Measurements from ENCODE around the gene CSTPP1. TPM values are rescaled to one million over a fixed set of nuclear protein-coding genes. Genes with fewer than 3 reads are reported as not detected.

Gene CSTPP1
- total RNA-seq, 1 donor from 2014 or later = 58.5 TPM

DNA sequence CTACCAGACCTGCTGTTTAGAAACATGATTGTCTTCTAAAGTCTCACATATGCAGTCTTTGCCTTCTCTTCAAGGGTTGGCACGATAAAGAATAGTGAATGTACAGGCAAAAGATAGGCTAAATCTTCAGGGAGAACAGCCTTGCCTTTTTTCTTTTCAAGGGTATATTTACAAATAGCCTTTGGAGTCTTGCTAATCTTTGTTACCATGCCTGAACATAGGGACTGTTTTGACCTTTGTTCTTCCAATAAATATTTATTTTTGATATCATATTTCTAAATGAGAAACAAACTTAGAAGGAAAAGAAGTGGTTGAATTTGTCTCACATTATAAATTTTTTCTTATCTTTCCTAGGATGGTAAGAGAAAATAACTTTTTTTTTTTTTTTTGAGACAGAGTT is 12.7 kb downstream of the CSTPP1 start:
- no peak overlapping the region for H3K27ac Mint-ChIP-seq (ENCODE audit: unreplicated experiment)
- H3K4me1 Mint-ChIP-seq = peaks cover 31% of the 10 kb centered on the region
- no peak for DNase-seq (ENCODE audit: low read depth, low spot score)
- H3K36me3 Mint-ChIP-seq (ENCODE audit: low read depth) = no peaks in the 10 kb centered on the region
- TF ChIP-seq, protein P1, sequence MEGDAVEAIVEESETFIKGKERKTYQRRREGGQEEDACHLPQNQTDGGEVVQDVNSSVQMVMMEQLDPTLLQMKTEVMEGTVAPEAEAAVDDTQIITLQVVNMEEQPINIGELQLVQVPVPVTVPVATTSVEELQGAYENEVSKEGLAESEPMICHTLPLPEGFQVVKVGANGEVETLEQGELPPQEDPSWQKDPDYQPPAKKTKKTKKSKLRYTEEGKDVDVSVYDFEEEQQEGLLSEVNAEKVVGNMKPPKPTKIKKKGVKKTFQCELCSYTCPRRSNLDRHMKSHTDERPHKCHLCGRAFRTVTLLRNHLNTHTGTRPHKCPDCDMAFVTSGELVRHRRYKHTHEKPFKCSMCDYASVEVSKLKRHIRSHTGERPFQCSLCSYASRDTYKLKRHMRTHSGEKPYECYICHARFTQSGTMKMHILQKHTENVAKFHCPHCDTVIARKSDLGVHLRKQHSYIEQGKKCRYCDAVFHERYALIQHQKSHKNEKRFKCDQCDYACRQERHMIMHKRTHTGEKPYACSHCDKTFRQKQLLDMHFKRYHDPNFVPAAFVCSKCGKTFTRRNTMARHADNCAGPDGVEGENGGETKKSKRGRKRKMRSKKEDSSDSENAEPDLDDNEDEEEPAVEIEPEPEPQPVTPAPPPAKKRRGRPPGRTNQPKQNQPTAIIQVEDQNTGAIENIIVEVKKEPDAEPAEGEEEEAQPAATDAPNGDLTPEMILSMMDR (conservative IDR thresholded peaks at IDR 0.05) = no peak
- no peaks in the 10 kb centered on the region for H3K9me3 Mint-ChIP-seq
- H3K27me3 Mint-ChIP-seq (ENCODE audit: low read depth) = no peaks in the 10 kb centered on the region
- no peak overlapping the region for H3K4me3 Mint-ChIP-seq

DNA sequence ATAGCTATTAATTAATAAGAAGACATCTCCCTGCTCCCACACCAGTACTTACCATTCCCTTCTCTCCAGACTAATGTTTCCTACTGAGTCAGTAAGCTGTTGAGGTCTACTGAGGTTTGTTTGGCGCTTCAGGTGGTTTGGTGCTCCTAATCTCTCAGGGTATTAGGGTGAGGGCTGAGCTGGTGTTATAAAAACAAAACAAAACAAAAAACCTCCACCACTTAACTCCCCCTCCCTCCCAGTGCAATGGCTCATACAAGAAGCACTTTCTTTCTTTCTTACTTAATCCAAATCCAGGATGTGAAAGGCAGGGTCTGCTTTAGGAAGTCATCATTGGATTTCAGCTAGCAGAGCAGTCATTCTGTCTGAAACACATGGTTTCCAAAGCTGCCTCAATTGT is 15.3 kb downstream of the CSTPP1 start:
- no peaks in the 10 kb centered on the region for H3K36me3 Mint-ChIP-seq (ENCODE audit: low read depth)
- TF ChIP-seq, protein P1 (conservative IDR thresholded peaks at IDR 0.05) = no peak
- peaks cover 29% of the 10 kb centered on the region for H3K4me1 Mint-ChIP-seq
- H3K27ac Mint-ChIP-seq (ENCODE audit: unreplicated experiment) = no peak overlapping the region
- no peak overlapping the region for H3K4me3 Mint-ChIP-seq
- H3K9me3 Mint-ChIP-seq = no peaks in the 10 kb centered on the region
- no peaks in the 10 kb centered on the region for H3K27me3 Mint-ChIP-seq (ENCODE audit: low read depth)
- no peak for DNase-seq (ENCODE audit: low read depth, low spot score)

DNA sequence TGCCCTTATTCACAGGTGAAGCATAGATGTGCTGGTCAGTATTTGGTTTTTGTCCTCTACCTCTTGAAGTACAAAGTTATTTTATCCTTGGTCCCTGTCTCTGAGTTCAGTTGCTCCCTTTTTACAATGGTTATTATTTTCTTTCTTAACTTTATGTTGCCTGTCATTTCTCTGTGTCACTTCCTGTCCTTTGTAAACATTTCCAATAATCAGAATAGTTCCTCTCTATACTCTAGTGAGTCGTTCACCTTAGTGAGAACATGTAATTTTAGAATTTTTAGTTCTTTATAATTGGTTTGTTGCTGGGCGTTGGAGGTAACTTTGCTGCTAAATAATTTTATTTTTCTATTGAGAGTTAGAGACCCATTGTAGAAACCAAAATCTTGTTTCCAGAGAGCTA is 16.0 kb downstream of the CSTPP1 start:
- TF ChIP-seq, protein P1 (conservative IDR thresholded peaks at IDR 0.05) = no peak
- H3K36me3 Mint-ChIP-seq (ENCODE audit: low read depth) = no peaks in the 10 kb centered on the region
- no peaks in the 10 kb centered on the region for H3K9me3 Mint-ChIP-seq
- no peak for DNase-seq (ENCODE audit: low read depth, low spot score)
- H3K4me1 Mint-ChIP-seq = peaks cover 22% of the 10 kb centered on the region
- no peak overlapping the region for H3K27ac Mint-ChIP-seq (ENCODE audit: unreplicated experiment)
- H3K27me3 Mint-ChIP-seq (ENCODE audit: low read depth) = no peaks in the 10 kb centered on the region
- no peak overlapping the region for H3K4me3 Mint-ChIP-seq

DNA sequence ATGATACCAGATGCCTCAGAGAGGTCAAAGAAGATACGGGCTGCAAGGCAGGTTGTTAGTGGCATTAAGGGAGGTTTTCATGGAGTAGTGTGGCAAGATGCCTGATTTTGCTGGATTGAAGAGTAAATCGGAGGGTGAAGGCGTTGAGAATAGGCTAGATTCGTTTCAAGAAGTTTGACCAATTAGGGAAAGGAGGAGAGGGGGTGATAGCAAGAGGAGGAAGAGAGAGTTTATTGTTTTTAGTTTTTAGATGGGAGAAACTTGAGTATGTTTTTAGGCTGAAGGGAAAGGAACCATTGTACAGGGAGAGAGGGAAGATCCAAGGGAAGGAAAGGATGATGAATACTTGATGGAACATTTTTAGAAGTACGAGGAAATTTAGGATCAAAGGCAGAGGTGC is 16.5 kb downstream of the CSTPP1 start:
- DNase-seq (ENCODE audit: low read depth, low spot score) = no peak
- Mint-ChIP-seq H3K27me3 (ENCODE audit: low read depth) (no peaks in the 10 kb centered on the region), H3K4me1 (peaks cover 17% of the 10 kb centered on the region), H3K27ac (ENCODE audit: unreplicated experiment) (no peak overlapping the region), H3K36me3 (ENCODE audit: low read depth) (no peaks in the 10 kb centered on the region), H3K9me3 (no peaks in the 10 kb centered on the region), H3K4me3 (no peak overlapping the region)
- TF ChIP-seq, protein P1 (conservative IDR thresholded peaks at IDR 0.05) = no peak

DNA sequence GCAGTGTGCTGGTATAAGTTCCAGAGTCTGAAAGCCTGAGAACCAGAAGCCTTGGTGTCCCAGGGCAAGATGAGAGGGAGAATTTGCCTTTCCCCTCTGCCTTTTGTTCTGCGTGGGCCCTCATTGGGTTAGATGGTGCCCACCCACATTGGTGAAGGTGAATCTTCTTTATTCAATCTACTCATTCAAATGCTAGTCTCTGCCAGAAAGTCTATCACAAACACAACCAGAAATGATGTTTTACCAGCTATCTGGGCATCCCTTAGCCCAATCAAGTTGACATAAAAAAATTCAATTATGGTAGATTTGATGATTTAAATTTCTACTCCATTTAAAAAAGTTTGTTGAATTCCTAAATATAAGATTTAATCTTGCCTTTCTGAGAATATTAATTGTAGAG is 22.2 kb downstream of the CSTPP1 start:
- H3K4me3 Mint-ChIP-seq = no peak overlapping the region

More for the DNA sequence above, 22.2 kb downstream of the CSTPP1 start:
- H3K36me3 Mint-ChIP-seq (ENCODE audit: low read depth) = peaks cover 39% of the 10 kb centered on the region
- TF ChIP-seq, protein P1 (conservative IDR thresholded peaks at IDR 0.05) = no peak
- no peaks in the 10 kb centered on the region for H3K27me3 Mint-ChIP-seq (ENCODE audit: low read depth)
- DNase-seq (ENCODE audit: low read depth, low spot score) = no peak
- H3K9me3 Mint-ChIP-seq = peaks cover 6% of the 10 kb centered on the region
- H3K4me1 Mint-ChIP-seq = no peaks in the 10 kb centered on the region
- H3K27ac Mint-ChIP-seq (ENCODE audit: unreplicated experiment) = no peak overlapping the region

Measured in neural crest cell (in vitro differentiated cells).